B cell (primary cell): ENCODE data around the gene FBXL4. TPM values are rescaled to one million over a fixed set of nuclear protein-coding genes. Genes with fewer than 3 reads are reported as not detected.

Experiments
- ATAC-seq: fragments of 200-7000 bp; cut with Tn5 transposase; one replicate; pipeline ENCODE4 v1.10.0; 2021; ENCODE audit warnings: low read depth, mild to moderate bottlenecking, moderate number of reproducible peaks, moderate library complexity
- CTCF ChIA-PET: fragments of 350-600 bp; sonication (Branson Sonifier 250); formaldehyde crosslinking; loops from one replicate; lab custom pipeline; 2021; ENCODE audit warnings: antibody characterized with exemption, inconsistent platforms; lab: Charles Lee
- POLR2A ChIA-PET: fragments of 350-600 bp; sonication (Branson Sonifier 250); formaldehyde crosslinking; loops from one replicate; lab custom pipeline; 2021; ENCODE audit warnings: antibody characterized with exemption; lab: Charles Lee
- DNase-seq: peaks from one replicate; pipeline ENCODE4 v3.0.0; 2013
- H2AFZ ChIP-seq: 2 replicates; pipeline ENCODE4 v1.6.1; 2012; ENCODE audit warnings: mild to moderate bottlenecking, low read depth, low read length; ENCODE audit not compliant: insufficient read depth, poor library complexity, severe bottlenecking
- H3K27ac ChIP-seq, 2 donors: 1 replicate in 1 of 2; 2 replicates in 1 of 2; pipeline ENCODE4 v1.5.1; 2012 to 2013; ENCODE audit warnings: low read length in 2 of 2, mild to moderate bottlenecking in 2 of 2, moderate library complexity in 1 of 2
- H3K27me3 ChIP-seq, 4 experiments: fragments of 200-600 bp in 1 of 4; sonication (generic) in 1 of 4; replicated peaks in 1 of 4; 1 replicate in 2 of 4; 2 replicates in 2 of 4; pipeline versions ENCODE4 v1.6.1 to v1.7.0; 2013 to 2016; ENCODE audit warnings: low read length in 3 of 4, mild to moderate bottlenecking in 2 of 4, mixed read lengths in 1 of 4, moderate library complexity in 1 of 4; ENCODE audit not compliant: insufficient read depth in 4 of 4, control insufficient read depth in 3 of 4; ENCODE audit errors: control extremely low read depth in 1 of 4
- H3K36me3 ChIP-seq, 2 experiments: replicated peaks in 1 of 2; 1 replicate in 1 of 2; 2 replicates in 1 of 2; pipeline versions ENCODE4 v1.6.1 to v1.7.1; 2013; ENCODE audit warnings: low read length in 1 of 2; ENCODE audit not compliant: insufficient read depth in 2 of 2, control insufficient read depth in 1 of 2; ENCODE audit errors: control extremely low read depth in 1 of 2, extremely low read depth in 1 of 2
- H3K4me1 ChIP-seq, 2 donors: fragments of 200-600 bp in 1 of 2; sonication (generic) in 1 of 2; 1 replicate in 1 of 2; 2 replicates in 1 of 2; pipeline versions ENCODE4 v1.5.1 to v1.6.1; 2013 to 2017; ENCODE audit warnings: low read length in 2 of 2; ENCODE audit not compliant: control insufficient read depth in 2 of 2, insufficient read depth in 2 of 2
- H3K4me2 ChIP-seq: replicated peaks from 2 replicates; pipeline ENCODE3; 2012; ENCODE audit warnings: mild to moderate bottlenecking, low read depth, low read length; ENCODE audit not compliant: poor library complexity, severe bottlenecking
- H3K4me3 ChIP-seq, 5 experiments: fragments of 200-600 bp in 1 of 5; sonication (generic) in 1 of 5; 1 replicate in 3 of 5; 2 replicates in 2 of 5; pipeline versions ENCODE4 v1.5.1 to v1.7.0; 2011 to 2016; ENCODE audit warnings: low read length in 4 of 5, mild to moderate bottlenecking in 4 of 5, low read depth in 2 of 5, control low read depth in 1 of 5, moderate library complexity in 1 of 5; ENCODE audit not compliant: insufficient read depth in 1 of 5; ENCODE audit errors: control extremely low read depth in 1 of 5, extremely low read depth in 1 of 5
- H3K79me2 ChIP-seq: fragments of 200-600 bp; sonication (generic); one replicate; pipeline ENCODE4 v1.6.0; 2016; ENCODE audit warnings: low read length; ENCODE audit not compliant: control insufficient read depth, insufficient read depth
- H3K9ac ChIP-seq: fragments of 200-600 bp; sonication (generic); 2 replicates; pipeline ENCODE4 v1.6.1; 2017; ENCODE audit warnings: mild to moderate bottlenecking, low read length, moderate library complexity
- H3K9me3 ChIP-seq, 3 donors: one replicate each; pipeline versions ENCODE4 v1.6.1 to v1.7.1; 2013; ENCODE audit warnings: low read length in 2 of 3; ENCODE audit not compliant: control insufficient read depth in 2 of 3, insufficient read depth in 1 of 3; ENCODE audit errors: control extremely low read depth in 1 of 3
- H4K20me1 ChIP-seq: 2 replicates; pipeline ENCODE4 v1.6.0; 2012; ENCODE audit warnings: mild to moderate bottlenecking, low read length; ENCODE audit not compliant: insufficient read depth, control insufficient read depth, poor library complexity, severe bottlenecking
- H3K27ac Mint-ChIP-seq: one replicate; pipeline ENCODE4 v1.8.0; 2021; ENCODE audit warnings: mixed read lengths
- H3K27me3 Mint-ChIP-seq: one replicate; pipeline ENCODE4 v1.8.0; 2021; ENCODE audit warnings: mixed read lengths
- H3K4me1 Mint-ChIP-seq: one replicate; pipeline ENCODE4 v1.8.0; 2021; ENCODE audit warnings: mixed read lengths
- H3K4me3 Mint-ChIP-seq: one replicate; pipeline ENCODE4 v1.8.0; 2021; ENCODE audit warnings: mixed read lengths
- H3K9me3 Mint-ChIP-seq: one replicate; pipeline ENCODE4 v1.8.0; 2022; ENCODE audit warnings: mixed read lengths; ENCODE audit not compliant: insufficient read depth
- CTCF ChIP-seq: fragments of 200-600 bp; IDR thresholded peaks from one replicate; pipeline ENCODE4 v1.8.0; 2022; ENCODE audit warnings: antibody characterized with exemption, mild to moderate bottlenecking
- EZH2 ChIP-seq: IDR thresholded peaks from 2 replicates; pipeline ENCODE4 v1.6.1; 2012; ENCODE audit warnings: borderline replicate concordance, low read depth, mild to moderate bottlenecking, moderate library complexity, low read length; ENCODE audit not compliant: insufficient read depth, poor library complexity, severe bottlenecking
- WGBS: methylation state at CpG from one replicate; pipeline ENCODE4 v1.1.5; 2013; ENCODE audit warnings: missing lambda C conversion rate; ENCODE audit not compliant: insufficient coverage; 5-methylcytosine and 5-hydroxymethylcytosine counted together
- intact Hi-C: fragments of 100-400 bp; cut with micrococcal nuclease; formaldehyde crosslinking; loops from one replicate; pipeline ENCODE4 v1.10.0; 2022
- polyA plus RNA-seq: library from polyadenylated mRNA; depleted of rRNA; stranded (reverse); fragments of >200 nt; gene quantifications from 2 replicates; pipeline ENCODE4 v1.2.3, GENCODE V29; 2012
- total RNA-seq, 2 donors: library from RNA; stranded (reverse); fragments of 120-200 nt in 1 of 2; gene quantifications; 1 replicate in 1 of 2; 2 replicates in 1 of 2; pipeline versions ENCODE4 v1.2.3 to v1.2.4, GENCODE V29; 2013 to 2022

Gene FBXL4
- total and polyA plus RNA-seq, 2 donors (not counting 1 experiment from before 2014, with no cell fraction given) = 9.2 to 22.0 TPM

- H3K4me3 Mint-ChIP-seq = no peak overlapping the region
- H3K9me3 Mint-ChIP-seq = no peaks in the 10 kb centered on the region
Measured at GRCh38 chr6:98848539-98849242, 99.1 kb downstream of the FBXL4 start.

More at GRCh38 chr6:98848539-98849242, 99.1 kb downstream of the FBXL4 start:
- no peaks in the 10 kb centered on the region for H3K79me2 ChIP-seq
- intact Hi-C loops = loop anchor here (5.0 kb wide), 1 partner anchor 99 kb away; the partner anchor contains the start of gene FBXL4
- peak overlapping the region in 1 of 5 experiments; percentile 10 for H3K4me3 ChIP-seq
- ChIA-PET CTCF (no interaction called here), POLR2A (no interaction called here)
- Mint-ChIP-seq H3K27ac (no peak overlapping the region), H3K27me3 (peaks cover 53% of the 10 kb centered on the region), H3K4me1 (peaks cover 27% of the 10 kb centered on the region)
- WGBS = 33% methylated on average over 17 of the region's 18 CpGs
- DNase-seq = no peak
- H3K27ac ChIP-seq = no peak overlapping the region
- peaks cover 0 to 57% (median 47%) of the 10 kb centered on the region in 4 experiments for H3K27me3 ChIP-seq
- no peak overlapping the region for H2AFZ ChIP-seq
- peak overlapping the region; percentile 59 for H3K4me2 ChIP-seq
- peaks cover 30 to 44% of the 10 kb centered on the region in 2 donors for H3K4me1 ChIP-seq
- TF ChIP-seq EZH2 = no peak
- TF ChIP-seq CTCF = no peak
- no peaks in the 10 kb centered on the region for H4K20me1 ChIP-seq
- H3K9me3 ChIP-seq = peaks cover 0 to 17% (median 0%) of the 10 kb centered on the region in 3 donors
- no peaks in the 10 kb centered on the region for H3K36me3 ChIP-seq
- ATAC-seq = no peak
- no peak overlapping the region for H3K9ac ChIP-seq
